Panc1 (cell line): ENCODE data around the gene SDC4. TPM values are rescaled to one million over a fixed set of nuclear protein-coding genes. Genes with fewer than 3 reads are reported as not detected.

Source experiments
- ATAC-seq: fragments of 200-7000 bp; cut with Tn5 transposase; 2 replicates; pipeline ENCODE4 v1.9.1; 2020; ENCODE audit warnings: mild to moderate bottlenecking, moderate library complexity
- BruUV-seq: library from RNA; stranded (reverse); fragments of 400-500 nt; replicated peaks from 2 replicates; lab custom pipeline; 2021; lab: Mats Ljungman, UMichigan
- CTCF ChIA-PET: fragments of 300-600 bp; sonication (Branson Sonifier 250); formaldehyde crosslinking; loops from one replicate; lab custom pipeline; 2022; ENCODE audit warnings: antibody characterized with exemption; lab: Charles Lee
- POLR2A ChIA-PET: fragments of 300-600 bp; sonication (Branson Sonifier 250); formaldehyde crosslinking; loops from one replicate; lab custom pipeline; 2022; ENCODE audit warnings: antibody characterized with exemption; lab: Charles Lee
- DNase-seq: peaks from one replicate; pipeline ENCODE4 v3.0.0-alpha.2; 2010; ENCODE audit warnings: low read depth, low spot score
- H3K27ac ChIP-seq: 2 replicates; pipeline ENCODE4 v1.5.1; 2011; ENCODE audit warnings: mild to moderate bottlenecking, low read length, inconsistent platforms
- H3K27me3 ChIP-seq: fragments of 200-500 bp; sonication (Bioruptor generic); 2 replicates; pipeline ENCODE4 v1.6.0; 2014; ENCODE audit warnings: low read length, inconsistent platforms; ENCODE audit not compliant: control insufficient read depth, insufficient read depth
- H3K36me3 ChIP-seq: fragments of 200-500 bp; sonication (Bioruptor generic); 2 replicates; pipeline ENCODE4 v1.5.1; 2014; ENCODE audit warnings: inconsistent platforms, mild to moderate bottlenecking, low read length, moderate library complexity; ENCODE audit not compliant: control insufficient read depth, insufficient read depth
- H3K4me1 ChIP-seq: 2 replicates; pipeline ENCODE4 v1.5.1; 2011; ENCODE audit warnings: inconsistent platforms, mild to moderate bottlenecking, low read length, moderate library complexity; ENCODE audit not compliant: control insufficient read depth, insufficient read depth
- H3K4me3 ChIP-seq, 2 experiments: 2 replicates each; pipeline ENCODE4 v1.5.1; 2011 to 2012; ENCODE audit warnings: low read depth in 2 of 2, low read length in 2 of 2, mild to moderate bottlenecking in 2 of 2, inconsistent platforms in 1 of 2, moderate library complexity in 1 of 2
- H3K9me3 ChIP-seq: fragments of 200-500 bp; sonication (Bioruptor generic); 2 replicates; pipeline ENCODE4 v1.5.1; 2014; ENCODE audit warnings: low read depth, mild to moderate bottlenecking, inconsistent platforms, low read length, moderate library complexity; ENCODE audit not compliant: control insufficient read depth, insufficient read depth
- CTCF ChIP-seq: fragments of 450-650 bp; IDR thresholded peaks from 2 replicates; pipeline ENCODE4 v1.5.1; 2017; ENCODE audit warnings: mild to moderate bottlenecking
- POLR2AphosphoS5 ChIP-seq: IDR thresholded peaks from 2 replicates; pipeline ENCODE4 v1.6.1; 2012; ENCODE audit warnings: mild to moderate bottlenecking, low read depth, low read length, moderate library complexity
- REST ChIP-seq, 2 experiments: IDR thresholded peaks; 2 replicates each; pipeline ENCODE4 v1.6.1; 2011 to 2012; ENCODE audit warnings: low read depth in 2 of 2, control low read depth in 1 of 2, low read length in 1 of 2, mild to moderate bottlenecking in 1 of 2, moderate library complexity in 1 of 2; ENCODE audit not compliant: insufficient read depth in 1 of 2
- SIN3A ChIP-seq: IDR thresholded peaks from 2 replicates; pipeline ENCODE4 v1.6.1; 2012; ENCODE audit warnings: low read depth, mild to moderate bottlenecking, low read length, moderate library complexity, borderline replicate concordance; ENCODE audit not compliant: insufficient read depth
- TCF7L2 ChIP-seq: IDR thresholded peaks from 2 replicates; pipeline ENCODE4 v1.6.1; 2011; ENCODE audit warnings: mild to moderate bottlenecking, low read depth, low read length, inconsistent platforms
- in situ Hi-C: cut with HindIII; loops from 2 replicates; pipeline ENCODE4 v1.10.0; 2016; ENCODE audit warnings: low sequenced_read_pairs, low pct_unique_long_range_greater_than_20kb
- intact Hi-C: fragments of 100-400 bp; cut with micrococcal nuclease; formaldehyde crosslinking; loops from one replicate; pipeline ENCODE4 v1.10.0; 2022; ENCODE audit not compliant: unreplicated experiment
- total RNA-seq: library from RNA; stranded (reverse); gene quantifications from one replicate; pipeline ENCODE4 v1.2.1, GENCODE V29; 2021; ENCODE audit not compliant: unreplicated experiment

The SDC4 gene
- total RNA-seq, 1 experiment from 2014 or later: 93.3 TPM

- Histone ChIP-seq H3K27me3 (no peaks in the 10 kb centered on the region), H3K4me3 (peak overlapping the region; percentile 18 to 94), H3K27ac (peak overlapping the region; percentile 83), H3K9me3 (no peaks in the 10 kb centered on the region), H3K36me3 (no peaks in the 10 kb centered on the region), H3K4me1 (peaks cover 89% of the 10 kb centered on the region)
- ChIA-PET POLR2A (interaction anchor here (1.5 kb wide), 1 partner anchor 20 kb away, joined by 5 read pairs; the partner anchor contains the start of gene SYS1), CTCF (no interaction called here)
- ATAC-seq (no peak), DNase-seq (no peak)
- intact Hi-C loops: no loop called here
- BruUV-seq: no TSS peak
- TF ChIP-seq TCF7L2 (peak; percentile 42; the same call in 1 of the 2 replicates), REST (IDR thresholded peaks at IDR 0.05; ENCODE audit: insufficient read depth in 1 of 2, low read depth in 2 of 2, low read length in 1 of 2) (no peak), POLR2AphosphoS5 (peak; percentile 34; the same call in 1 of the 2 replicates)
- in situ Hi-C loops: no loop called here
Observed at GRCh38 chr20:45342855-45343531, 5.2 kb downstream of the SDC4 start.

- no peaks in the 10 kb centered on the region for H3K36me3 ChIP-seq
- no peaks in the 10 kb centered on the region for H3K9me3 ChIP-seq
- H3K27ac ChIP-seq: peak overlapping the region; percentile 83
- ATAC-seq (peak; percentile 47), DNase-seq (no peak)
- CTCF ChIA-PET: interaction anchor here (0.5 to 1.4 kb wide), 3 partner anchors 20 to 40 kb away, joined by 3 to 16 read pairs (median 5); partner anchors contain the start of gene SYS1
- intact Hi-C loops: no loop called here
- POLR2A ChIA-PET: no interaction called here
- peaks cover 97% of the 10 kb centered on the region for H3K4me1 ChIP-seq
- no peaks in the 10 kb centered on the region for H3K27me3 ChIP-seq
- BruUV-seq: no TSS peak
- TF ChIP-seq POLR2AphosphoS5: no peak; the same call in 1 of the 2 replicates
- 0 out of 2 replicates have a peak, but pooled peaks have one; percentile 37 for TF ChIP-seq SIN3A
- in situ Hi-C loops: no loop called here
- H3K4me3 ChIP-seq: peak overlapping the region; percentile 18 to 94
Observed at GRCh38 chr20:45341939-45342854, 6.0 kb downstream of the SDC4 start.

- TF ChIP-seq REST (IDR thresholded peaks at IDR 0.05; ENCODE audit: insufficient read depth in 1 of 2, low read depth in 2 of 2, low read length in 1 of 2) (no peak), POLR2AphosphoS5 (no peak), CTCF (no peak), SIN3A (no peak), TCF7L2 (no peak)
- BruUV-seq: no TSS peak
- CTCF ChIA-PET: interaction anchor here (0.5 to 1.4 kb wide), 4 partner anchors 21 to 48 kb away, joined by 3 to 16 read pairs (median 5); partner anchors contain the start of gene SYS1
Observed at GRCh38 chr20:45341579-45341938, 6.7 kb downstream of the SDC4 start.

More at GRCh38 chr20:45341579-45341938, 6.7 kb downstream of the SDC4 start:
- in situ Hi-C loops (no loop called here), intact Hi-C loops (no loop called here)
- Histone ChIP-seq H3K36me3 (no peaks in the 10 kb centered on the region), H3K27ac (peak overlapping the region; percentile 83), H3K9me3 (no peaks in the 10 kb centered on the region), H3K4me1 (peaks cover 98% of the 10 kb centered on the region), H3K4me3 (peak overlapping the region in 1 of 2 experiments; percentile 94; a peak in 2 of 4 replicates), H3K27me3 (no peaks in the 10 kb centered on the region)
- DNase-seq (no peak), ATAC-seq (no peak; the same call in 1 of the 2 replicates)
- POLR2A ChIA-PET: no interaction called here
